HCT116 (cell line): ENCODE data around the gene ZNF823. TPM values are rescaled to one million over a fixed set of nuclear protein-coding genes. Genes with fewer than 3 reads are reported as not detected.

ENCODE experiments used
- ATAC-seq: fragments of 200-7000 bp; cut with Tn5 transposase; 2 replicates; pipeline ENCODE4 v1.9.1; 2020; ENCODE audit warnings: mild to moderate bottlenecking, moderate library complexity
- BruUV-seq: library from RNA; stranded (reverse); fragments of 400-500 nt; replicated peaks from 2 replicates; lab custom pipeline; 2021; lab: Mats Ljungman, UMichigan
- CTCF ChIA-PET: fragments of 300-600 bp; sonication (Branson Sonifier 250); formaldehyde crosslinking; loops from one replicate; lab custom pipeline; 2021; ENCODE audit warnings: antibody characterized with exemption; lab: Charles Lee
- POLR2A ChIA-PET: fragments of 300-600, 350-600 bp; sonication (Branson Sonifier 250); formaldehyde crosslinking; loops from one replicate; lab custom pipeline; 2021; ENCODE audit warnings: antibody characterized with exemption; lab: Charles Lee
- RAD21 ChIA-PET, 2 experiments: fragments of 300-600 bp; sonication (Branson Sonifier 250); formaldehyde crosslinking; loops; one replicate each; lab custom pipeline; 2023; ENCODE audit warnings: low total read pairs in 2 of 2; ENCODE audit not compliant: uncharacterized antibody in 2 of 2, unreplicated experiment in 2 of 2, low non-redundant PET in 1 of 2; lab: Charles Lee
- DNase-seq: peaks from one replicate; pipeline ENCODE4 v3.0.0-alpha.2; 2010; ENCODE audit warnings: low read depth, low spot score
- H2AFZ ChIP-seq: fragments of 200-600 bp; shearing (Covaris generic), sonication (generic); 2 replicates; pipeline ENCODE4 v1.6.1; 2017; ENCODE audit warnings: low read depth, mixed run types, mixed read lengths, antibody characterized with exemption, low read length; ENCODE audit not compliant: poor library complexity, severe bottlenecking
- H3K27ac ChIP-seq: 2 replicates; pipeline ENCODE4 v1.5.1; 2012; ENCODE audit warnings: low read depth, low read length
- H3K27me3 ChIP-seq: fragments of 200-600 bp; sonication (generic); 2 replicates; pipeline ENCODE4 v1.6.1; 2016; ENCODE audit warnings: mixed run types, low read length, mixed read lengths; ENCODE audit not compliant: insufficient read depth
- H3K36me3 ChIP-seq, 2 experiments: fragments of 200-500 bp in 1 of 2; fragments of 200-600 bp in 1 of 2; sonication (Bioruptor generic) in 1 of 2; sonication (generic) in 1 of 2; 2 replicates each; pipeline versions ENCODE4 v1.5.1 to v1.6.1; 2014 to 2016; ENCODE audit warnings: low read length in 2 of 2, inconsistent platforms in 1 of 2, mixed read lengths in 1 of 2, mixed run types in 1 of 2; ENCODE audit not compliant: insufficient read depth in 2 of 2, control insufficient read depth in 1 of 2
- H3K4me1 ChIP-seq, 2 experiments: fragments of 200-600 bp in 1 of 2; sonication (generic) in 1 of 2; 2 replicates each; pipeline versions ENCODE4 v1.5.1 to v1.6.1; 2012 to 2017; ENCODE audit warnings: low read length in 2 of 2, inconsistent platforms in 1 of 2, mild to moderate bottlenecking in 1 of 2, mixed read lengths in 1 of 2, mixed run types in 1 of 2, moderate library complexity in 1 of 2; ENCODE audit not compliant: insufficient read depth in 2 of 2, control insufficient read depth in 1 of 2
- H3K4me2 ChIP-seq: fragments of 200-600 bp; sonication (generic); 2 replicates; pipeline ENCODE4 v1.6.1; 2017; ENCODE audit warnings: mixed run types, low read length, mixed read lengths
- H3K4me3 ChIP-seq, 2 experiments: fragments of 200-600 bp in 1 of 2; sonication (generic) in 1 of 2; replicated peaks in 1 of 2; 2 replicates each; pipeline ENCODE4 v1.5.1; 2011 to 2016; ENCODE audit warnings: low read length in 2 of 2, control low read depth in 1 of 2, low read depth in 1 of 2, mild to moderate bottlenecking in 1 of 2, mixed read lengths in 1 of 2, mixed run types in 1 of 2
- H3K79me2 ChIP-seq: fragments of 200-600 bp; sonication (generic); 2 replicates; pipeline ENCODE4 v1.6.1; 2017; ENCODE audit warnings: mild to moderate bottlenecking, mixed run types, low read length, moderate library complexity, mixed read lengths; ENCODE audit not compliant: insufficient read depth
- H3K9ac ChIP-seq: fragments of 200-600 bp; sonication (generic); 2 replicates; pipeline ENCODE4 v1.6.1; 2016; ENCODE audit warnings: low read length, mixed read lengths
- H3K9me2 ChIP-seq: fragments of 200-600 bp; sonication (generic), shearing (Covaris generic); 2 replicates; pipeline ENCODE4 v1.6.1; 2017; ENCODE audit warnings: mixed run types, mild to moderate bottlenecking, moderate library complexity; ENCODE audit not compliant: insufficient read depth
- H3K9me3 ChIP-seq, 2 experiments: fragments of 200-500 bp in 1 of 2; fragments of 200-600 bp in 1 of 2; sonication (Bioruptor generic) in 1 of 2; sonication (generic) in 1 of 2; 2 replicates each; pipeline ENCODE4 v1.6.1; 2014 to 2017; ENCODE audit warnings: low read length in 2 of 2, mixed read lengths in 2 of 2, inconsistent platforms in 1 of 2, low read depth in 1 of 2, mild to moderate bottlenecking in 1 of 2, mixed run types in 1 of 2, moderate library complexity in 1 of 2; ENCODE audit not compliant: control insufficient read depth in 1 of 2, insufficient read depth in 1 of 2
- H4K20me1 ChIP-seq: fragments of 200-600 bp; sonication (generic), shearing (Covaris generic); 2 replicates; pipeline ENCODE4 v1.6.1; 2017; ENCODE audit warnings: mixed run types, mild to moderate bottlenecking, moderate library complexity; ENCODE audit not compliant: insufficient read depth
- CBX3 ChIP-seq: IDR thresholded peaks from 2 replicates; pipeline ENCODE4 v1.6.1; 2012; ENCODE audit warnings: low read depth
- CEBPB ChIP-seq: IDR thresholded peaks from 2 replicates; pipeline ENCODE4 v1.6.1; 2012; ENCODE audit warnings: low read depth
- EGR1 ChIP-seq: IDR thresholded peaks from 2 replicates; pipeline ENCODE4 v1.6.1; 2012; ENCODE audit warnings: low read depth
- ELF1 ChIP-seq: IDR thresholded peaks from 2 replicates; pipeline ENCODE4 v1.6.1; 2012; ENCODE audit warnings: low read depth, borderline replicate concordance
- EZH2 ChIP-seq: fragments of 200-600 bp; sonication (generic); IDR thresholded peaks from 2 replicates; pipeline ENCODE4 v1.6.1; 2017; ENCODE audit warnings: antibody characterized with exemption, mixed run types
- JUND ChIP-seq: IDR thresholded peaks from 2 replicates; pipeline ENCODE4 v1.6.1; 2012
- POLR2A ChIP-seq: IDR thresholded peaks from 2 replicates; pipeline ENCODE4 v1.7.0; 2011; ENCODE audit warnings: borderline replicate concordance; ENCODE audit not compliant: insufficient read depth, insufficient read length; ENCODE audit errors: extremely low read depth
- POLR2AphosphoS5 ChIP-seq: IDR thresholded peaks from 2 replicates; pipeline ENCODE4 v1.6.1; 2011; ENCODE audit warnings: mild to moderate bottlenecking, low read depth, low read length, moderate library complexity
- RAD21 ChIP-seq: IDR thresholded peaks from 2 replicates; pipeline ENCODE4 v1.6.1; 2012; ENCODE audit warnings: low read depth, mild to moderate bottlenecking
- SIN3A ChIP-seq: IDR thresholded peaks from 2 replicates; pipeline ENCODE4 v1.6.1; 2012; ENCODE audit warnings: low read depth
- SP1 ChIP-seq: IDR thresholded peaks from 2 replicates; pipeline ENCODE4 v1.6.1; 2012; ENCODE audit warnings: low read depth
- SRF ChIP-seq: IDR thresholded peaks from 2 replicates; pipeline ENCODE4 v1.6.1; 2012; ENCODE audit warnings: low read depth
- YY1 ChIP-seq: IDR thresholded peaks from 2 replicates; pipeline ENCODE4 v1.6.1; 2011; ENCODE audit warnings: low read length, low read depth, moderate library complexity, mild to moderate bottlenecking; ENCODE audit not compliant: insufficient replicate concordance; ENCODE audit errors: extremely low read depth
- ZFX ChIP-seq: fragments of 450-650 bp; IDR thresholded peaks from 2 replicates; pipeline ENCODE4 v1.6.1; 2017
- ZNF274 ChIP-seq: fragments of 200-500 bp; sonication (Bioruptor generic); IDR thresholded peaks from 2 replicates; pipeline ENCODE4 v1.6.1; 2014; ENCODE audit warnings: mild to moderate bottlenecking, low read depth, low read length, inconsistent platforms
- intact Hi-C: fragments of 100-400 bp; cut with micrococcal nuclease; formaldehyde crosslinking; loops from 2 replicates; pipeline ENCODE4 v1.10.0; 2022
- total RNA-seq: library from RNA; stranded (reverse); gene quantifications from one replicate; pipeline ENCODE4 v1.2.1, GENCODE V29; 2021; ENCODE audit not compliant: unreplicated experiment
- TF ChIP-seq, protein P1 (sequence below): IDR thresholded peaks from 2 replicates; pipeline ENCODE4 v1.6.1; 2011; ENCODE audit warnings: mild to moderate bottlenecking, low read length, moderate library complexity; ENCODE audit not compliant: insufficient replicate concordance; ENCODE audit errors: extremely low read depth
- TF ChIP-seq, protein P2 (sequence below): IDR thresholded peaks from 2 replicates; pipeline ENCODE4 v1.6.1; 2012
- TF ChIP-seq, protein P3 (sequence below): IDR thresholded peaks from 2 replicates; pipeline ENCODE4 v1.6.1; 2012; ENCODE audit warnings: low read depth
- TF ChIP-seq, protein P4 (sequence below), 3 experiments: fragments of 200-600 bp in 1 of 3; sonication (generic) in 1 of 3; IDR thresholded peaks in 2 of 3; conservative IDR thresholded peaks in 1 of 3; 2 replicates each; pipeline ENCODE4 v1.5.1; 2012 to 2017; ENCODE audit warnings: low read depth in 2 of 3, low read length in 2 of 3, antibody characterized with exemption in 1 of 3, borderline replicate concordance in 1 of 3, control low read depth in 1 of 3, mild to moderate bottlenecking in 1 of 3, mixed read lengths in 1 of 3, mixed run types in 1 of 3, moderate library complexity in 1 of 3; ENCODE audit not compliant: insufficient read depth in 1 of 3

The ZNF823 gene
- total RNA-seq, 1 experiment from 2014 or later, result 4.7 TPM

DNA sequence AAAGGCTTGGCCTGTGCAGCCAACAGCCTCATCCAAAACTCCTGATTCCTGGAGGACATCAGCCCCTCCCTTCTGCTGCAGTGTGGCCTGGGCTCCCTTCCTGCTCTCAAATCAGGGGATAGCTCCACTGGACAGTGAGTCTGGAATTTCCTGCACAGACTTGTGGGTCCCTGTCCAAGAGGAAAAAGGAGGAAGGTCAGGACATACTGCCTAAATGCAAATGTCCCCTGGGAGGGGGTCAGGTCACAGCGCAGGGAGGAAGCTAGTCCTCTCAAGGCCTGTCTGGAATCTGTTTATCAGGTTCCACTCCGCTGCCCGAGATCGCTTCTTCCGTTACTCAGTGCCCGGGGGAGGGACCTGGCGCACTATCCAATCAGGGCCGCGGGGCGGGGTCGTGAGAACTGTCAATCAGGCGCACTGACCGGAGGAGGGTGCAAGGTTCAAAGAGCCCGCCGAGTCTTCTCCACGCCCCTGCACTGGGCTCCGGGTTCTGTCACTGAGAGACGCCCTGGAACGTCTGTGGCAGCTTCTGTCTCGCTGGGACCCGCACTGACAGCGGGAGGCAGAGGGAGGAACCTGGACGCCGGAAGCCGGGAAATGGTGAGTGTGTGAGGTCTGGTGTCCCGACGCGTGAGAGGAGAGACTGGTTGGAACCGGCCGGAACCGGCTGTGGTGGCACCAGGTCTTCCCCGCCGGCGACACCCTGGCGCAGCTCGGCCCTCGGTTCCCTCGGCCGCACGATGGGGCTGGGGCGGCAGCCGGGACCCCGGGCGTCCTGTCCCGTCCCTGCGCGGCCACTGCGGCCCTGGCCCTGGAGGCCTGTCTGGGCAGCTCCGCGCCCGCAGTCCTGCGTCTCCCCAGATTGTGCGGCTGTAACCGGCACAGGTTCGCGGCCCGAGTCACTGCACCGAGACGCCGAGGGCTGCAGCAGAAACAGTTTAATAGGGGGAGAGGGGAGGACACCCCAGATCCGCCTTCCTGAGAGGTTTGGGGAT lies 28.1 kb upstream of the ZNF823 start, which contains the start of gene ZNF441:
ZNF441 (plus strand) TSS at position 404 of the 995 bp plus-strand sequence; CDS start at position 598, 194 bp downstream.
- intact Hi-C loops, result no loop called here
- no peak for TF ChIP-seq ZNF274
- TF ChIP-seq, protein P1, sequence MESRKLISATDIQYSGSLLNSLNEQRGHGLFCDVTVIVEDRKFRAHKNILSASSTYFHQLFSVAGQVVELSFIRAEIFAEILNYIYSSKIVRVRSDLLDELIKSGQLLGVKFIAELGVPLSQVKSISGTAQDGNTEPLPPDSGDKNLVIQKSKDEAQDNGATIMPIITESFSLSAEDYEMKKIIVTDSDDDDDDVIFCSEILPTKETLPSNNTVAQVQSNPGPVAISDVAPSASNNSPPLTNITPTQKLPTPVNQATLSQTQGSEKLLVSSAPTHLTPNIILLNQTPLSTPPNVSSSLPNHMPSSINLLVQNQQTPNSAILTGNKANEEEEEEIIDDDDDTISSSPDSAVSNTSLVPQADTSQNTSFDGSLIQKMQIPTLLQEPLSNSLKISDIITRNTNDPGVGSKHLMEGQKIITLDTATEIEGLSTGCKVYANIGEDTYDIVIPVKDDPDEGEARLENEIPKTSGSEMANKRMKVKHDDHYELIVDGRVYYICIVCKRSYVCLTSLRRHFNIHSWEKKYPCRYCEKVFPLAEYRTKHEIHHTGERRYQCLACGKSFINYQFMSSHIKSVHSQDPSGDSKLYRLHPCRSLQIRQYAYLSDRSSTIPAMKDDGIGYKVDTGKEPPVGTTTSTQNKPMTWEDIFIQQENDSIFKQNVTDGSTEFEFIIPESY, result no peak
- TF ChIP-seq POLR2AphosphoS5, result peak; percentile 29
- TF ChIP-seq, protein P2, sequence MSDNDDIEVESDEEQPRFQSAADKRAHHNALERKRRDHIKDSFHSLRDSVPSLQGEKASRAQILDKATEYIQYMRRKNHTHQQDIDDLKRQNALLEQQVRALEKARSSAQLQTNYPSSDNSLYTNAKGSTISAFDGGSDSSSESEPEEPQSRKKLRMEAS, result no peak
- TF ChIP-seq EZH2, result no peak
- no peak for TF ChIP-seq ZFX
- TF ChIP-seq EGR1, result no peak
- TF ChIP-seq SRF, result no peak
- TF ChIP-seq SIN3A, result no peak
- TF ChIP-seq POLR2A, result no peak
- no peak for TF ChIP-seq CEBPB
- TF ChIP-seq ELF1, result no peak
- no peak for TF ChIP-seq JUND
- no peak for TF ChIP-seq RAD21
- TF ChIP-seq, protein P3, sequence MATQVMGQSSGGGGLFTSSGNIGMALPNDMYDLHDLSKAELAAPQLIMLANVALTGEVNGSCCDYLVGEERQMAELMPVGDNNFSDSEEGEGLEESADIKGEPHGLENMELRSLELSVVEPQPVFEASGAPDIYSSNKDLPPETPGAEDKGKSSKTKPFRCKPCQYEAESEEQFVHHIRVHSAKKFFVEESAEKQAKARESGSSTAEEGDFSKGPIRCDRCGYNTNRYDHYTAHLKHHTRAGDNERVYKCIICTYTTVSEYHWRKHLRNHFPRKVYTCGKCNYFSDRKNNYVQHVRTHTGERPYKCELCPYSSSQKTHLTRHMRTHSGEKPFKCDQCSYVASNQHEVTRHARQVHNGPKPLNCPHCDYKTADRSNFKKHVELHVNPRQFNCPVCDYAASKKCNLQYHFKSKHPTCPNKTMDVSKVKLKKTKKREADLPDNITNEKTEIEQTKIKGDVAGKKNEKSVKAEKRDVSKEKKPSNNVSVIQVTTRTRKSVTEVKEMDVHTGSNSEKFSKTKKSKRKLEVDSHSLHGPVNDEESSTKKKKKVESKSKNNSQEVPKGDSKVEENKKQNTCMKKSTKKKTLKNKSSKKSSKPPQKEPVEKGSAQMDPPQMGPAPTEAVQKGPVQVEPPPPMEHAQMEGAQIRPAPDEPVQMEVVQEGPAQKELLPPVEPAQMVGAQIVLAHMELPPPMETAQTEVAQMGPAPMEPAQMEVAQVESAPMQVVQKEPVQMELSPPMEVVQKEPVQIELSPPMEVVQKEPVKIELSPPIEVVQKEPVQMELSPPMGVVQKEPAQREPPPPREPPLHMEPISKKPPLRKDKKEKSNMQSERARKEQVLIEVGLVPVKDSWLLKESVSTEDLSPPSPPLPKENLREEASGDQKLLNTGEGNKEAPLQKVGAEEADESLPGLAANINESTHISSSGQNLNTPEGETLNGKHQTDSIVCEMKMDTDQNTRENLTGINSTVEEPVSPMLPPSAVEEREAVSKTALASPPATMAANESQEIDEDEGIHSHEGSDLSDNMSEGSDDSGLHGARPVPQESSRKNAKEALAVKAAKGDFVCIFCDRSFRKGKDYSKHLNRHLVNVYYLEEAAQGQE, result no peak
- TF ChIP-seq, protein P4, sequence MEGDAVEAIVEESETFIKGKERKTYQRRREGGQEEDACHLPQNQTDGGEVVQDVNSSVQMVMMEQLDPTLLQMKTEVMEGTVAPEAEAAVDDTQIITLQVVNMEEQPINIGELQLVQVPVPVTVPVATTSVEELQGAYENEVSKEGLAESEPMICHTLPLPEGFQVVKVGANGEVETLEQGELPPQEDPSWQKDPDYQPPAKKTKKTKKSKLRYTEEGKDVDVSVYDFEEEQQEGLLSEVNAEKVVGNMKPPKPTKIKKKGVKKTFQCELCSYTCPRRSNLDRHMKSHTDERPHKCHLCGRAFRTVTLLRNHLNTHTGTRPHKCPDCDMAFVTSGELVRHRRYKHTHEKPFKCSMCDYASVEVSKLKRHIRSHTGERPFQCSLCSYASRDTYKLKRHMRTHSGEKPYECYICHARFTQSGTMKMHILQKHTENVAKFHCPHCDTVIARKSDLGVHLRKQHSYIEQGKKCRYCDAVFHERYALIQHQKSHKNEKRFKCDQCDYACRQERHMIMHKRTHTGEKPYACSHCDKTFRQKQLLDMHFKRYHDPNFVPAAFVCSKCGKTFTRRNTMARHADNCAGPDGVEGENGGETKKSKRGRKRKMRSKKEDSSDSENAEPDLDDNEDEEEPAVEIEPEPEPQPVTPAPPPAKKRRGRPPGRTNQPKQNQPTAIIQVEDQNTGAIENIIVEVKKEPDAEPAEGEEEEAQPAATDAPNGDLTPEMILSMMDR (IDR thresholded peaks at IDR 0.05 in 2 of 3, conservative IDR thresholded peaks at IDR 0.05 in 1 of 3; ENCODE audit: borderline replicate concordance in 1 of 3, insufficient read depth in 1 of 3, low read depth in 2 of 3, low read length in 2 of 3), result no peak
- 0 out of 2 replicates have a peak, but pooled peaks have one; percentile 12 for TF ChIP-seq CBX3
- TF ChIP-seq YY1, result no peak
- TF ChIP-seq SP1, result peak; percentile 63

More for the DNA sequence above, 28.1 kb upstream of the ZNF823 start, which contains the start of gene ZNF441:
- Histone ChIP-seq H3K27me3 (no peaks in the 10 kb centered on the region), H3K4me1 (peaks cover 0 to 10% of the 10 kb centered on the region in 2 experiments; a peak in 1 of 4 replicates), H4K20me1 (no peaks in the 10 kb centered on the region), H3K4me2 (peak within 1 kb of the TSS; percentile 68), H3K9me3 (no peaks in the 10 kb centered on the region; a peak in 1 of 4 replicates), H3K4me3 (peak within 1 kb of the TSS; percentile 56 to 62), H3K27ac (peak within 1 kb of the TSS; percentile 36; the same call in 1 of the 2 replicates), H2AFZ (no peak within 1 kb of the TSS), H3K9me2 (no peaks in the 10 kb centered on the region), H3K79me2 (no peaks in the 10 kb centered on the region), H3K36me3 (no peaks in the 10 kb centered on the region; a peak in 1 of 4 replicates), H3K9ac (peak within 1 kb of the TSS; percentile 60)
- ChIA-PET CTCF (no interaction called here), RAD21 (no interaction called here), POLR2A (no interaction called here)
- ATAC-seq (peak; percentile 96), DNase-seq (peak; percentile 79)
- no TSS peak for BruUV-seq
